Left lung (tissue), 10 donors: Measurements from ENCODE around the gene NT5C. TPM values are rescaled to one million over a fixed set of nuclear protein-coding genes. Genes with fewer than 3 reads are reported as not detected.
A peak's percentile ranks its signal among the peaks of the same experiment; 100 is the strongest.

Source experiments
- ATAC-seq: fragments of 200-7000 bp; cut with Tn5 transposase; one replicate; pipeline ENCODE4 v1.9.1; 2020; ENCODE audit warnings: moderate library complexity
- DNase-seq, 4 donors: peaks; one replicate each; pipeline ENCODE4 v3.0.0-alpha.2; 2013 to 2020
- H3K27ac ChIP-seq, 2 donors: fragments of 200-600 bp; sonication (generic) in 1 of 2; one replicate each; pipeline versions ENCODE4 v1.5.0 to v1.8.0; 2020 to 2021
- H3K27me3 ChIP-seq, 2 donors: fragments of 200-600 bp; sonication (generic) in 1 of 2; one replicate each; pipeline versions ENCODE4 v1.5.0 to v1.8.0; 2020 to 2021
- H3K36me3 ChIP-seq, 2 donors: fragments of 200-600 bp; sonication (generic) in 1 of 2; one replicate each; pipeline versions ENCODE4 v1.5.0 to v1.8.0; 2020 to 2021
- H3K4me1 ChIP-seq, 2 donors: fragments of 200-600 bp; one replicate each; pipeline ENCODE4 v1.8.0; 2021
- H3K4me3 ChIP-seq, 2 donors: fragments of 200-600 bp; sonication (generic) in 1 of 2; one replicate each; pipeline versions ENCODE4 v1.5.0 to v1.8.0; 2020 to 2021; ENCODE audit warnings: mild to moderate bottlenecking in 1 of 2
- H3K9me3 ChIP-seq, 2 donors: fragments of 200-600 bp; sonication (generic) in 1 of 2; one replicate each; pipeline versions ENCODE4 v1.5.0 to v1.8.0; 2020 to 2021
- intact Hi-C, 2 donors: fragments of 100-400 bp; cut with DNase I; formaldehyde crosslinking; loops; one replicate each; pipeline versions ENCODE4 v1.11.2 to v1.14.2; 2022
- polyA plus RNA-seq, 6 donors: library from polyadenylated mRNA; unstranded; fragments of 120-200 nt; gene quantifications; one replicate each; pipeline ENCODE4 v1.2.1, GENCODE V29; 2013; ENCODE audit not compliant: insufficient read length in 6 of 6
- total RNA-seq, 2 donors: library from RNA; stranded (reverse); fragmentation: NEBNext Ultra II Directional; extraction: Animal tissue kit (Norgen Biotek cat#: 25700); gene quantifications; one replicate each; pipeline ENCODE4 v1.2.1, GENCODE V29; 2021
- TF ChIP-seq, protein P1 (sequence below), 2 donors: fragments of 200-600 bp; sonication (generic) in 1 of 2; IDR thresholded peaks; one replicate each; pipeline versions ENCODE4 v1.5.0 to v1.8.0; 2021; ENCODE audit warnings: antibody characterized with exemption in 2 of 2
- donor health status: DM: no; HTN: yes; CAD: no.
- donor health status: DM: no; HTN: no; CAD: no.

Gene NT5C
- total and polyA plus RNA-seq, 8 donors = 26.0 to 56.2 (median 42.8) TPM

GRCh38 chr17:75153780-75154194 is 22.2 kb upstream of the NT5C start:
- peak; percentile 2 for ATAC-seq

GRCh38 chr17:75152922-75153779 is 21.6 kb upstream of the NT5C start:
- Histone ChIP-seq H3K9me3 (no peaks in the 10 kb centered on the region), H3K4me1 (peaks cover 10 to 32% of the 10 kb centered on the region in 2 donors), H3K36me3 (peaks cover 0 to 4% of the 10 kb centered on the region in 2 donors), H3K27ac (peak overlapping the region in 1 of 2 donors; percentile 87), H3K4me3 (peak overlapping the region; percentile 55 to 93), H3K27me3 (no peaks in the 10 kb centered on the region)
- ATAC-seq (peak; percentile 14), DNase-seq (peak in 1 of 4 donors; percentile 43)
- TF ChIP-seq, protein P1, sequence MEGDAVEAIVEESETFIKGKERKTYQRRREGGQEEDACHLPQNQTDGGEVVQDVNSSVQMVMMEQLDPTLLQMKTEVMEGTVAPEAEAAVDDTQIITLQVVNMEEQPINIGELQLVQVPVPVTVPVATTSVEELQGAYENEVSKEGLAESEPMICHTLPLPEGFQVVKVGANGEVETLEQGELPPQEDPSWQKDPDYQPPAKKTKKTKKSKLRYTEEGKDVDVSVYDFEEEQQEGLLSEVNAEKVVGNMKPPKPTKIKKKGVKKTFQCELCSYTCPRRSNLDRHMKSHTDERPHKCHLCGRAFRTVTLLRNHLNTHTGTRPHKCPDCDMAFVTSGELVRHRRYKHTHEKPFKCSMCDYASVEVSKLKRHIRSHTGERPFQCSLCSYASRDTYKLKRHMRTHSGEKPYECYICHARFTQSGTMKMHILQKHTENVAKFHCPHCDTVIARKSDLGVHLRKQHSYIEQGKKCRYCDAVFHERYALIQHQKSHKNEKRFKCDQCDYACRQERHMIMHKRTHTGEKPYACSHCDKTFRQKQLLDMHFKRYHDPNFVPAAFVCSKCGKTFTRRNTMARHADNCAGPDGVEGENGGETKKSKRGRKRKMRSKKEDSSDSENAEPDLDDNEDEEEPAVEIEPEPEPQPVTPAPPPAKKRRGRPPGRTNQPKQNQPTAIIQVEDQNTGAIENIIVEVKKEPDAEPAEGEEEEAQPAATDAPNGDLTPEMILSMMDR (IDR thresholded peaks at IDR 0.05) = no peak
- intact Hi-C loops = no loop called here

More at GRCh38 chr17:75153780-75154194, 22.2 kb upstream of the NT5C start:
- no peaks in the 10 kb centered on the region for H3K27me3 ChIP-seq
- DNase-seq = peak in 2 of 4 donors; percentile 34 to 81
- peaks cover 10 to 26% of the 10 kb centered on the region in 2 donors for H3K4me1 ChIP-seq
- peak overlapping the region; percentile 55 to 93 for H3K4me3 ChIP-seq
- no peaks in the 10 kb centered on the region for H3K9me3 ChIP-seq
- TF ChIP-seq, protein P1 (IDR thresholded peaks at IDR 0.05) = no peak
- intact Hi-C loops = no loop called here
- no peaks in the 10 kb centered on the region for H3K36me3 ChIP-seq
- peak overlapping the region; percentile 35 to 87 for H3K27ac ChIP-seq

DNA sequence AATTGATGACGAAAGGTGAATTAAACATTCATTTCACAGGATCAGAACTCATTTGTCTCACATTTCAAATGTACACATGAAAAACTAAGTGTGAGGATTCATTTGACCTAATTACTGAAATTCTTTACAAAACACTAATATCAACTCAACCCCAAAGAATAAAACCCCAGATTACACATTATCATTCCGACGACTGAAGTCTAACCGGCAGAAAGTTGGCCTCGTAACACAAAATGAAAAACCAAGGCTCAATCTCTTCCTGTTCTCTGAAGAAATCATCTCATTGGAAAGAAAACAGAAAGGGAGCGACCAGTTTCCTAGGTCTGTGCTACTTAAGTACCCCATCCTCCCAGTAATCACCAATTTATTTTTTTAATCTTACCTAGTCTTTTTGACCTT is 21.0 kb upstream of the NT5C start:
- peaks cover 0 to 10% of the 10 kb centered on the region in 2 donors for H3K36me3 ChIP-seq
- no peaks in the 10 kb centered on the region for H3K9me3 ChIP-seq
- H3K27ac ChIP-seq = no peak overlapping the region
- no peaks in the 10 kb centered on the region for H3K27me3 ChIP-seq
- DNase-seq = no peak
- peak overlapping the region; percentile 55 to 93 for H3K4me3 ChIP-seq
- intact Hi-C loops = no loop called here
- no peak for ATAC-seq
- peaks cover 10 to 38% of the 10 kb centered on the region in 2 donors for H3K4me1 ChIP-seq
- TF ChIP-seq, protein P1 (IDR thresholded peaks at IDR 0.05) = no peak

DNA sequence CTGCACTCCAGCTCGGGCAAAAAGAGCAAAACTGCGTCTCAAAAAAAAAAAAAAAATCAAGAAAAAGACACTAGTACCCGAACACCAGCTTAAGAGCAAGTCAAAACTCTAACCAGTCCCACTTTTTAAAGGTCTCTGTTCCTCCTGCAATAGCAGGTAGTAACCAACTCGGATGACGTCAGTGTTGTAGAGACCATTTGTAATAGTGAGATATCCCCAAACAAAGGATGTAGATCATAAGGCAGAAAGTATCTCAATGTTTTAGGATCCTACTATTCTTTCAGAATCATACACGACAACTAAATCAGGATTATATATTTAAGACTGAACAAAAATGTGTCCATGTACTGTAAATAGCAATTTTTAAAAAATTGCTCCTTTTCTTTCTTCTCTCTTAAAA is 20.4 kb upstream of the NT5C start:
- no peak overlapping the region for H3K4me3 ChIP-seq
- H3K36me3 ChIP-seq = peaks cover 0 to 16% of the 10 kb centered on the region in 2 donors
- DNase-seq = no peak
- intact Hi-C loops = no loop called here
- H3K27me3 ChIP-seq = no peaks in the 10 kb centered on the region
- TF ChIP-seq, protein P1 (IDR thresholded peaks at IDR 0.05) = no peak
- no peaks in the 10 kb centered on the region for H3K9me3 ChIP-seq
- no peak overlapping the region for H3K27ac ChIP-seq
- no peak for ATAC-seq
- H3K4me1 ChIP-seq = peaks cover 10 to 38% of the 10 kb centered on the region in 2 donors

GRCh38 chr17:75147878-75148546 is 16.5 kb upstream of the NT5C start:
- H3K4me1 ChIP-seq = peaks cover 4 to 22% of the 10 kb centered on the region in 2 donors
- H3K27me3 ChIP-seq = no peaks in the 10 kb centered on the region
- peak overlapping the region; percentile 10 to 45 for H3K27ac ChIP-seq
- TF ChIP-seq, protein P1 (IDR thresholded peaks at IDR 0.05) = no peak
- H3K9me3 ChIP-seq = no peaks in the 10 kb centered on the region
- peak; percentile 70 for ATAC-seq
- intact Hi-C loops = no loop called here
- no peak overlapping the region for H3K4me3 ChIP-seq
- no peak for DNase-seq
- H3K36me3 ChIP-seq = peaks cover 0 to 55% of the 10 kb centered on the region in 2 donors
